MCF 10A (cell line): Measurements from ENCODE around the gene TFPT. TPM values are rescaled to one million over a fixed set of nuclear protein-coding genes. Genes with fewer than 3 reads are reported as not detected.

Source experiments
- BruUV-seq: library from RNA; stranded (reverse); fragments of 400-500 nt; replicated peaks from 2 replicates; lab custom pipeline; 2021; lab: Mats Ljungman, UMichigan
- CTCF ChIA-PET: fragments of 300-600 bp; sonication (Branson Sonifier 250); formaldehyde crosslinking; extraction: SDS; loops from one replicate; lab custom pipeline; 2021; ENCODE audit warnings: antibody characterized with exemption, inconsistent platforms; lab: Yijun Ruan, JAX
- POLR2A ChIA-PET: fragments of 300-600, 350-650 bp; sonication (Branson Sonifier 250); formaldehyde crosslinking; extraction: SDS; loops from one replicate; lab custom pipeline; 2020; ENCODE audit warnings: antibody characterized with exemption, inconsistent platforms; lab: Yijun Ruan, JAX
- DNase-seq: peaks from one replicate; pipeline ENCODE4 v3.0.0-alpha.2; 2018; ENCODE audit not compliant: unreplicated experiment
- H3K27ac Mint-ChIP-seq: one replicate; pipeline ENCODE4 v1.8.0; 2022; ENCODE audit warnings: mild to moderate bottlenecking, low read depth, mixed read lengths; ENCODE audit not compliant: unreplicated experiment
- H3K27me3 Mint-ChIP-seq: one replicate; pipeline ENCODE4 v1.8.0; 2022; ENCODE audit warnings: mixed read lengths; ENCODE audit not compliant: insufficient read depth, unreplicated experiment
- H3K36me3 Mint-ChIP-seq: one replicate; pipeline ENCODE4 v1.8.0; 2022; ENCODE audit warnings: mild to moderate bottlenecking, moderate library complexity, mixed read lengths; ENCODE audit not compliant: insufficient read depth, unreplicated experiment
- H3K4me1 Mint-ChIP-seq: one replicate; pipeline ENCODE4 v1.8.0; 2022; ENCODE audit warnings: mixed read lengths; ENCODE audit not compliant: insufficient read depth, unreplicated experiment
- H3K4me3 Mint-ChIP-seq: one replicate; pipeline ENCODE4 v1.8.0; 2022; ENCODE audit warnings: mild to moderate bottlenecking, moderate library complexity, mixed read lengths; ENCODE audit not compliant: unreplicated experiment
- H3K9me3 Mint-ChIP-seq: one replicate; pipeline ENCODE4 v1.8.0; 2022; ENCODE audit warnings: mixed read lengths; ENCODE audit not compliant: unreplicated experiment
- intact Hi-C: fragments of 100-400 bp; cut with micrococcal nuclease; formaldehyde crosslinking; loops from 2 replicates; pipeline ENCODE4 v1.14.1; 2022
- total RNA-seq: library from RNA; stranded (reverse); gene quantifications from 2 replicates; pipeline ENCODE4 v1.2.3, GENCODE V29; 2022
- TF ChIP-seq, protein P1 (sequence below): fragments of 200-600 bp; IDR thresholded peaks from one replicate; pipeline ENCODE4 v1.8.0; 2022; ENCODE audit warnings: antibody characterized with exemption, mild to moderate bottlenecking; ENCODE audit not compliant: unreplicated experiment

The TFPT gene
- total RNA-seq, 1 experiment from 2014 or later: 22.8 TPM

DNA sequence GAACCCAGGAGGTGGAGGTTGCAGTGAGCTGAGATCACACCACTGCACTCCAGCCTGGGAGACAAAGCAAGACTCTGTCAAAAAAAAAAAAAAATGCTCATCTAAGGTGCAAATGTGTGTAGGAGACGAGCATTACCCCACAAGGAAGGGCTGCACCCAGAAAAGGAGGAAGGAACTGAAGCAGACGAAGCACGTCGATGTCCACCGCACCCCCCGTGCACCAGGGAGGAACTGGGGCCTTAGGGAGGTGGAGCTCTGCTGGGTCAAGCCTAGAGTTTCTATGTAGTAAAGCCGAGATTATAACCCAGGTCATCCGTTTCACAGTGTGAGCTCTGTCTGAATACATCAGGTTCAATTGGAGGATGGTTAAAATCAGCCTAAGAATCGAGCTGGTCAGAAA, 52.8 kb downstream of the TFPT start:
- ChIA-PET CTCF (no interaction called here), POLR2A (no interaction called here)
- TF ChIP-seq, protein P1, sequence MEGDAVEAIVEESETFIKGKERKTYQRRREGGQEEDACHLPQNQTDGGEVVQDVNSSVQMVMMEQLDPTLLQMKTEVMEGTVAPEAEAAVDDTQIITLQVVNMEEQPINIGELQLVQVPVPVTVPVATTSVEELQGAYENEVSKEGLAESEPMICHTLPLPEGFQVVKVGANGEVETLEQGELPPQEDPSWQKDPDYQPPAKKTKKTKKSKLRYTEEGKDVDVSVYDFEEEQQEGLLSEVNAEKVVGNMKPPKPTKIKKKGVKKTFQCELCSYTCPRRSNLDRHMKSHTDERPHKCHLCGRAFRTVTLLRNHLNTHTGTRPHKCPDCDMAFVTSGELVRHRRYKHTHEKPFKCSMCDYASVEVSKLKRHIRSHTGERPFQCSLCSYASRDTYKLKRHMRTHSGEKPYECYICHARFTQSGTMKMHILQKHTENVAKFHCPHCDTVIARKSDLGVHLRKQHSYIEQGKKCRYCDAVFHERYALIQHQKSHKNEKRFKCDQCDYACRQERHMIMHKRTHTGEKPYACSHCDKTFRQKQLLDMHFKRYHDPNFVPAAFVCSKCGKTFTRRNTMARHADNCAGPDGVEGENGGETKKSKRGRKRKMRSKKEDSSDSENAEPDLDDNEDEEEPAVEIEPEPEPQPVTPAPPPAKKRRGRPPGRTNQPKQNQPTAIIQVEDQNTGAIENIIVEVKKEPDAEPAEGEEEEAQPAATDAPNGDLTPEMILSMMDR: no peak
- Mint-ChIP-seq H3K27me3 (no peaks in the 10 kb centered on the region), H3K4me3 (no peak overlapping the region), H3K9me3 (peaks cover 16% of the 10 kb centered on the region), H3K4me1 (no peaks in the 10 kb centered on the region), H3K27ac (no peak overlapping the region), H3K36me3 (no peaks in the 10 kb centered on the region)
- intact Hi-C loops: no loop called here
- no peak for DNase-seq
- BruUV-seq: no TSS peak

Other genes with a start within 250 kb of the TFPT start
- 39.0 and 43.3 TPM in 2 replicates for gene MYADM, start 247.8 kb downstream of the TFPT start, total RNA-seq
- gene PRKCG, start 233.5 kb downstream of the TFPT start, total RNA-seq: not detected in 2 replicates
- not detected in 2 replicates for gene CACNG7, start 206.4 kb downstream of the TFPT start, total RNA-seq
- gene CACNG8, start 152.7 kb downstream of the TFPT start, total RNA-seq: 0.16 TPM in 1 of 2 replicates, not detected in the other
- not detected in 2 replicates for gene CACNG6, start 124.0 kb downstream of the TFPT start, total RNA-seq
- not detected in 2 replicates for gene VSTM1, start 51.8 kb downstream of the TFPT start, total RNA-seq
- not detected in 2 replicates for gene TARM1, start 34.3 kb downstream of the TFPT start, total RNA-seq
- 2.9 and 9.2 TPM in 2 replicates for gene OSCAR, start 14.9 kb downstream of the TFPT start, total RNA-seq
- gene NDUFA3, start 12.8 kb downstream of the TFPT start, total RNA-seq: 111 and 128 TPM in 2 replicates
- gene PRPF31, start 97 bp upstream of the TFPT start, total RNA-seq: 52.8 and 59.7 TPM in 2 replicates
- 63.2 and 80.5 TPM in 2 replicates for gene CNOT3, start 22.1 kb upstream of the TFPT start, total RNA-seq
- gene LENG1, start 44.1 kb upstream of the TFPT start, total RNA-seq: 6.1 and 8.2 TPM in 2 replicates
- 3.7 and 6.1 TPM in 2 replicates for gene TMC4, start 57.5 kb upstream of the TFPT start, total RNA-seq
- 43.8 and 49.5 TPM in 2 replicates for gene MBOAT7, start 73.9 kb upstream of the TFPT start, total RNA-seq
- gene TSEN34, start 75.7 kb upstream of the TFPT start, total RNA-seq: 28.0 and 40.1 TPM in 2 replicates
- 1,356 and 1,735 TPM in 2 replicates for gene RPS9, start 85.2 kb upstream of the TFPT start, total RNA-seq
- gene LILRB3, start 107.3 kb upstream of the TFPT start, total RNA-seq: not detected in 2 replicates
- not detected in 2 replicates for gene LILRA6, start 127.1 kb upstream of the TFPT start, total RNA-seq
- not detected in 2 replicates for gene LILRB5, start 141.6 kb upstream of the TFPT start, total RNA-seq
- not detected in 2 replicates for gene LILRB2, start 165.5 kb upstream of the TFPT start, total RNA-seq
- not detected in 2 replicates for gene LILRA5, start 197.5 kb upstream of the TFPT start, total RNA-seq
- not detected in 2 replicates for gene LILRA4, start 223.5 kb upstream of the TFPT start, total RNA-seq
- gene LAIR1, start 249.3 kb upstream of the TFPT start, total RNA-seq: not detected in 2 replicates